IPS-NIHi11 (cell line): ENCODE results near the gene RFX4.

ENCODE experiments used
- DNase-seq: peaks from one replicate; pipeline ENCODE4 v3.0.0; 2012; ENCODE audit warnings: mixed read lengths, low spot score

RFX4 gene

GRCh38 chr12:106646472-106646871 lies 63.7 kb downstream of the RFX4 start:
- DNase-seq = no peak

GRCh38 chr12:106647793-106648514 lies 65.2 kb downstream of the RFX4 start:
- DNase-seq = no peak

GRCh38 chr12:106648736-106649135 lies 65.9 kb downstream of the RFX4 start:
- DNase-seq = no peak

- no peak for DNase-seq
These were observed 68.7 kb downstream of the RFX4 start for GRCh38 chr12:106651552-106651951.

GRCh38 chr12:106652510-106653015 lies 69.8 kb downstream of the RFX4 start:
- no peak for DNase-seq

- no peak for DNase-seq
These were observed 72.8 kb downstream of the RFX4 start for GRCh38 chr12:106655577-106655976.

GRCh38 chr12:106657488-106657887 lies 74.7 kb downstream of the RFX4 start:
- DNase-seq = no peak

GRCh38 chr12:106663385-106663784 lies 80.6 kb downstream of the RFX4 start:
- DNase-seq = no peak

GRCh38 chr12:106669216-106669615 lies 86.4 kb downstream of the RFX4 start:
- DNase-seq = no peak

- DNase-seq = no peak
These were observed 87.3 kb downstream of the RFX4 start for GRCh38 chr12:106670131-106670530.

GRCh38 chr12:106671840-106672239 lies 89.0 kb downstream of the RFX4 start:
- DNase-seq = no peak

GRCh38 chr12:106672314-106673025 lies 89.7 kb downstream of the RFX4 start:
- peak; percentile 30 for DNase-seq

- DNase-seq = peak; percentile 20
These were observed 90.3 kb downstream of the RFX4 start for GRCh38 chr12:106673141-106673540.

- DNase-seq = no peak
These were observed 93.0 kb downstream of the RFX4 start for GRCh38 chr12:106675651-106676435.

- no peak for DNase-seq
These were observed 96.8 kb downstream of the RFX4 start for GRCh38 chr12:106679574-106679973.

GRCh38 chr12:106680280-106680679 lies 97.5 kb downstream of the RFX4 start:
- no peak for DNase-seq

- no peak for DNase-seq
These were observed 98.4 kb downstream of the RFX4 start for GRCh38 chr12:106681210-106681609.

- DNase-seq = no peak
These were observed 99.9 kb downstream of the RFX4 start for GRCh38 chr12:106682594-106683234.

GRCh38 chr12:106684497-106684896 lies 101.7 kb downstream of the RFX4 start:
- no peak for DNase-seq

GRCh38 chr12:106685381-106685780 lies 102.6 kb downstream of the RFX4 start:
- DNase-seq = no peak

GRCh38 chr12:106687672-106688071 lies 104.9 kb downstream of the RFX4 start:
- no peak for DNase-seq
